K562 (cell line): Measurements from ENCODE around the gene CNNM4. TPM values are rescaled to one million over a fixed set of nuclear protein-coding genes. Genes with fewer than 3 reads are reported as not detected.

Source experiments
- ATAC-seq: fragments of 200-7000 bp; cut with Tn5 transposase; 3 replicates; pipeline ENCODE4 v1.9.1; 2020; ENCODE audit warnings: moderate library complexity
- BruUV-seq: library from RNA; stranded (reverse); fragments of 400-500 nt; replicated peaks from 2 replicates; lab custom pipeline; 2021; lab: Mats Ljungman, UMichigan
- CTCF ChIA-PET: fragments of 300-600 bp; formaldehyde crosslinking; extraction: SDS; loops from one replicate; lab custom pipeline; 2021; ENCODE audit warnings: low intra/inter-chr PET ratio; lab: Yijun Ruan, JAX
- POLR2A ChIA-PET: fragments of 300-600, 350-650 bp; sonication (Branson Sonifier 250); formaldehyde crosslinking; extraction: SDS; loops from one replicate; lab custom pipeline; 2021; ENCODE audit warnings: antibody characterized with exemption, inconsistent platforms; lab: Yijun Ruan, JAX
- DNase-seq, 4 experiments: peaks; one replicate each; pipeline versions ENCODE4 v3.0.0 to v3.0.0-alpha.2; 2011 to 2018; ENCODE audit warnings: low spot score in 3 of 4, mixed read lengths in 3 of 4; ENCODE audit errors: extremely low read depth in 1 of 4
- FAIRE-seq: peaks from 2 replicates; lab custom pipeline; 2011; peaks lifted over from hg19 to GRCh38; lab: Jason Lieb, UNC
- H2AFZ ChIP-seq: 2 replicates; pipeline ENCODE4 v1.6.0; 2011; ENCODE audit warnings: low read depth, low read length, control low read depth, inconsistent platforms
- H3K27ac ChIP-seq: fragments of 200-600 bp; 3 replicates; pipeline ENCODE4 v1.8.0; 2011; ENCODE audit warnings: low read depth, mild to moderate bottlenecking, control low read depth, inconsistent platforms, low read length, moderate library complexity, mixed read lengths; ENCODE audit errors: extremely low read depth
- H3K27me3 ChIP-seq, 2 experiments: fragments of 300-600 bp in 1 of 2; 2 replicates in 1 of 2; 3 replicates in 1 of 2; pipeline versions ENCODE4 v1.6.0 to v1.8.0; 2011; ENCODE audit warnings: inconsistent platforms in 2 of 2, low read length in 2 of 2, mild to moderate bottlenecking in 1 of 2, mixed read lengths in 1 of 2, moderate library complexity in 1 of 2; ENCODE audit not compliant: control insufficient read depth in 2 of 2, insufficient read depth in 2 of 2
- H3K36me3 ChIP-seq: fragments of 300-600 bp; 3 replicates; pipeline ENCODE4 v1.8.0; 2011; ENCODE audit warnings: mild to moderate bottlenecking, low read length, inconsistent platforms; ENCODE audit not compliant: control insufficient read depth, insufficient read depth
- H3K4me1 ChIP-seq, 2 experiments: fragments of 200-600 bp in 1 of 2; replicated peaks in 1 of 2; 2 replicates in 1 of 2; 3 replicates in 1 of 2; pipeline versions ENCODE4 v1.5.1 to v1.8.0; 2011; ENCODE audit warnings: inconsistent platforms in 2 of 2, low read length in 2 of 2, mild to moderate bottlenecking in 1 of 2, mixed read lengths in 1 of 2, moderate library complexity in 1 of 2; ENCODE audit not compliant: control insufficient read depth in 2 of 2, insufficient read depth in 2 of 2
- H3K4me2 ChIP-seq: 2 replicates; pipeline ENCODE4 v1.6.1; 2011; ENCODE audit warnings: low read length, control low read depth, inconsistent platforms, mixed read lengths; ENCODE audit not compliant: insufficient read depth
- H3K4me3 ChIP-seq: fragments of 200-600 bp; sonication (generic), shearing (Covaris generic); 2 replicates; pipeline ENCODE4 v1.5.1; 2016; ENCODE audit warnings: control low read depth, inconsistent platforms
- H3K79me2 ChIP-seq: fragments of 200-600 bp; 3 replicates; pipeline ENCODE4 v1.8.0; 2011; ENCODE audit warnings: low read length, inconsistent platforms; ENCODE audit not compliant: control insufficient read depth, insufficient read depth
- H3K9ac ChIP-seq, 2 experiments: 2 replicates each; pipeline versions ENCODE4 v1.6.0 to v1.6.1; 2011; ENCODE audit warnings: low read depth in 2 of 2, low read length in 2 of 2, control low read depth in 1 of 2, inconsistent platforms in 1 of 2, mild to moderate bottlenecking in 1 of 2, mixed read lengths in 1 of 2; ENCODE audit not compliant: insufficient read depth in 1 of 2
- H3K9me1 ChIP-seq: one replicate; pipeline ENCODE4 v1.6.0; 2011; ENCODE audit warnings: inconsistent platforms, mild to moderate bottlenecking, low read length, moderate library complexity; ENCODE audit not compliant: control insufficient read depth, insufficient read depth
- H3K9me3 ChIP-seq: replicated peaks from 2 replicates; pipeline ENCODE4 v1.5.1; 2011; ENCODE audit warnings: low read depth, low read length, inconsistent platforms; ENCODE audit not compliant: control insufficient read depth, insufficient read depth
- H4K20me1 ChIP-seq: replicated peaks from 2 replicates; pipeline ENCODE4 v1.6.1; 2011; ENCODE audit warnings: low read length, inconsistent platforms, mixed read lengths; ENCODE audit not compliant: control insufficient read depth, insufficient read depth
- ELF2 ChIP-seq: fragments of 250-450 bp; sonication (Bioruptor Pico); IDR thresholded peaks from 2 replicates; pipeline ENCODE4 v1.5.0; 2021; ENCODE audit warnings: mild to moderate bottlenecking
- MAFK ChIP-seq: IDR thresholded peaks from 2 replicates; pipeline ENCODE4 v1.6.1; 2011; ENCODE audit warnings: low read length, improper control_type of control experiment
- MCM2 ChIP-seq: fragments of 450-650 bp; IDR thresholded peaks from 2 replicates; pipeline ENCODE4 v1.6.1; 2017; ENCODE audit warnings: low read depth, mild to moderate bottlenecking
- MEF2D ChIP-seq: conservative IDR thresholded peaks from 2 replicates; pipeline ENCODE4 v1.6.1; 2016; ENCODE audit warnings: low read depth, missing genetic modification characterization, missing compliant biosample characterization
- NR2F6 ChIP-seq: fragments of 450-650 bp; formaldehyde crosslinking; IDR thresholded peaks from 2 replicates; pipeline ENCODE4 v1.4.0; 2020; ENCODE audit warnings: mild to moderate bottlenecking
- PHF8 ChIP-seq: fragments of 200-600 bp; sonication (generic); IDR thresholded peaks from 2 replicates; pipeline ENCODE4 v1.6.1; 2012; ENCODE audit warnings: mixed run types, mild to moderate bottlenecking, inconsistent platforms, low read length, moderate library complexity, borderline replicate concordance
- PURB ChIP-seq: sonication (generic); formaldehyde crosslinking; IDR thresholded peaks from 2 replicates; pipeline ENCODE4 v1.9.0; 2021; ENCODE audit warnings: low read depth, mild to moderate bottlenecking, missing genetic modification reagents
- SAFB2 ChIP-seq: fragments of 200-400 bp; formaldehyde crosslinking; IDR thresholded peaks from 2 replicates; pipeline ENCODE4 v1.6.1; 2018; ENCODE audit warnings: borderline replicate concordance, low read length, low read depth, moderate library complexity; ENCODE audit not compliant: severe bottlenecking
- TCFL5 ChIP-seq: fragments of 250-450 bp; sonication (Bioruptor Pico); conservative IDR thresholded peaks from 2 replicates; pipeline ENCODE4 v1.6.1; 2021; ENCODE audit warnings: mild to moderate bottlenecking, moderate library complexity, matching md5 sums
- ZNF253 ChIP-seq: fragments of 250-450 bp; sonication (Bioruptor Pico); conservative IDR thresholded peaks from 2 replicates; pipeline ENCODE4 v1.6.1; 2021; ENCODE audit warnings: mild to moderate bottlenecking
- ZNF57 ChIP-seq: fragments of 450-650 bp; formaldehyde crosslinking; IDR thresholded peaks from 2 replicates; pipeline ENCODE4 v1.4.0; 2020; ENCODE audit warnings: mild to moderate bottlenecking, moderate library complexity
- WGBS: fragments of 100-300 bp; shearing (Covaris generic); methylation state at CpG from one replicate; pipeline ENCODE4 v1.1.6; 2016; ENCODE audit warnings: low coverage, mixed read lengths; ENCODE audit not compliant: insufficient coverage; ENCODE audit errors: missing lambda C conversion rate; 5-methylcytosine and 5-hydroxymethylcytosine counted together
- in situ Hi-C: fragments of 300-500 bp; cut with MboI; formaldehyde crosslinking; loops from 4 replicates; pipeline ENCODE4 v1.15.0; 2018; ENCODE audit warnings: inconsistent platforms, mixed read lengths
- intact Hi-C: fragments of 100-400 bp; cut with micrococcal nuclease; formaldehyde crosslinking; loops from 2 replicates; pipeline ENCODE4 v1.14.2; 2022
- polyA plus RNA-seq, 8 experiments: library from polyadenylated mRNA; depleted of rRNA in 4 of 8; stranded (reverse) in 5 of 8; unstranded in 3 of 8; fragments of >200 nt; fragmentation: Nextera tagmentation in 2 of 8; fragmentation: Illumina TruSeq in 1 of 8; extraction: Ambion mirVana in 2 of 8; extraction: Trizol in 1 of 8; gene quantifications; 2 replicates each; pipeline versions ENCODE4 v1.2.1 to v1.2.3, GENCODE V29; 2011 to 2014; ENCODE audit warnings: inconsistent platforms in 1 of 8, missing spikeins in 1 of 8
- total RNA-seq, 7 experiments: library from RNA; depleted of rRNA in 6 of 7; stranded (reverse); fragments of >200 nt in 6 of 7; fragmentation: Illumina TruSeq in 2 of 7; extraction: Trizol in 2 of 7; gene quantifications; 2 replicates each; pipeline versions ENCODE4 v1.2.1 to v1.2.3, GENCODE V29; 2011 to 2021; ENCODE audit warnings: low replicate concordance in 1 of 7
- TF ChIP-seq, protein P1 (sequence below): fragments of 250-450 bp; sonication (Bioruptor Pico); IDR thresholded peaks from 2 replicates; pipeline ENCODE4 v1.4.0; 2020; ENCODE audit warnings: mild to moderate bottlenecking, moderate library complexity, borderline replicate concordance
- TF ChIP-seq, protein P2 (sequence below): fragments of 450-650 bp; conservative IDR thresholded peaks from 2 replicates; pipeline ENCODE4 v1.6.1; 2016; ENCODE audit warnings: missing genetic modification characterization, low read depth, mild to moderate bottlenecking, missing compliant biosample characterization, moderate library complexity
- TF ChIP-seq, protein P3 (sequence below): fragments of 250-450 bp; sonication (Bioruptor Pico); IDR thresholded peaks from 2 replicates; pipeline ENCODE4 v1.5.0; 2020; ENCODE audit warnings: mild to moderate bottlenecking

The CNNM4 gene
- total and polyA plus RNA-seq, 9 of the 15 experiments (the other 6 are each of a cell fraction or from before 2014, with no cell fraction given) = 0.96 to 6.3 (median 2.8) TPM

DNA sequence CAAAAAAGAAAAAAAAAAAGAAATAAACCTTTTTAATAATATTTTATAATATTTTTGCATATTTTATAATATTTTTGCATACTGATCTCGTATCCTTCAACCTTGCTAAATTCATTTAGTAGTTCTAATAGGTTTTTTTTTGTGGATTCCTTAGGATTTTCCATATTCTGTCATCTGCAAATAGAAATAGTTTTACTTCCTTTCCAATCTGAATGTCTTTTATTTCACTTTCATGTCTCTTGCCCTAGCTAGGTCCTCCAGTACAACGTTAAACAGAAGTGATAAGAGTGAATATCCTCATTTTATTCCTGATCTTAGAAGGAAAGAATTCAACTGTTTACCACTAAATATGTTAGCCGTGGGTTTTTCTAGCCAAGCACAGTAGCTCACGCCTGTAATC, 34.6 kb upstream of the CNNM4 start:
- no peak for FAIRE-seq
- no peak overlapping the region for H3K9ac ChIP-seq
- no peak for DNase-seq
- H3K36me3 ChIP-seq = peaks cover 26% of the 10 kb centered on the region; the same call in 2 of the 3 replicates
- no peak overlapping the region for H3K27ac ChIP-seq
- no peaks in the 10 kb centered on the region for H3K9me3 ChIP-seq
- H4K20me1 ChIP-seq = no peaks in the 10 kb centered on the region
- no peak overlapping the region for H3K4me2 ChIP-seq
- H2AFZ ChIP-seq = no peak overlapping the region
- no peak overlapping the region for H3K4me3 ChIP-seq
- intact Hi-C loops (no loop called here), in situ Hi-C loops (no loop called here)
- no TSS peak for BruUV-seq
- H3K9me1 ChIP-seq = no peaks in the 10 kb centered on the region
- ChIA-PET CTCF (no interaction called here), POLR2A (interaction anchor here (0.8 kb wide), 1 partner anchor 21 kb away, joined by 3 read pairs; no protein-coding TSS in a partner anchor)
- no peaks in the 10 kb centered on the region for H3K27me3 ChIP-seq
- ATAC-seq = no peak
- H3K79me2 ChIP-seq = no peaks in the 10 kb centered on the region
- H3K4me1 ChIP-seq = no peaks in the 10 kb centered on the region
- TF ChIP-seq MEF2D (no peak), PURB (CRISPR knock-in tag) (no peak), SAFB2 (no peak), ZNF57 (CRISPR knock-in tag) (no peak), MAFK (no peak), ELF2 (CRISPR knock-in tag) (no peak), NR2F6 (CRISPR knock-in tag) (no peak), TCFL5 (CRISPR knock-in tag) (no peak), PHF8 (no peak), MCM2 (no peak), ZNF253 (CRISPR knock-in tag) (no peak)
- TF ChIP-seq, protein P1, sequence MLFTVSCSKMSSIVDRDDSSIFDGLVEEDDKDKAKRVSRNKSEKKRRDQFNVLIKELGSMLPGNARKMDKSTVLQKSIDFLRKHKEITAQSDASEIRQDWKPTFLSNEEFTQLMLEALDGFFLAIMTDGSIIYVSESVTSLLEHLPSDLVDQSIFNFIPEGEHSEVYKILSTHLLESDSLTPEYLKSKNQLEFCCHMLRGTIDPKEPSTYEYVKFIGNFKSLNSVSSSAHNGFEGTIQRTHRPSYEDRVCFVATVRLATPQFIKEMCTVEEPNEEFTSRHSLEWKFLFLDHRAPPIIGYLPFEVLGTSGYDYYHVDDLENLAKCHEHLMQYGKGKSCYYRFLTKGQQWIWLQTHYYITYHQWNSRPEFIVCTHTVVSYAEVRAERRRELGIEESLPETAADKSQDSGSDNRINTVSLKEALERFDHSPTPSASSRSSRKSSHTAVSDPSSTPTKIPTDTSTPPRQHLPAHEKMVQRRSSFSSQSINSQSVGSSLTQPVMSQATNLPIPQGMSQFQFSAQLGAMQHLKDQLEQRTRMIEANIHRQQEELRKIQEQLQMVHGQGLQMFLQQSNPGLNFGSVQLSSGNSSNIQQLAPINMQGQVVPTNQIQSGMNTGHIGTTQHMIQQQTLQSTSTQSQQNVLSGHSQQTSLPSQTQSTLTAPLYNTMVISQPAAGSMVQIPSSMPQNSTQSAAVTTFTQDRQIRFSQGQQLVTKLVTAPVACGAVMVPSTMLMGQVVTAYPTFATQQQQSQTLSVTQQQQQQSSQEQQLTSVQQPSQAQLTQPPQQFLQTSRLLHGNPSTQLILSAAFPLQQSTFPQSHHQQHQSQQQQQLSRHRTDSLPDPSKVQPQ (CRISPR knock-in tag) = no peak
- TF ChIP-seq, protein P2, sequence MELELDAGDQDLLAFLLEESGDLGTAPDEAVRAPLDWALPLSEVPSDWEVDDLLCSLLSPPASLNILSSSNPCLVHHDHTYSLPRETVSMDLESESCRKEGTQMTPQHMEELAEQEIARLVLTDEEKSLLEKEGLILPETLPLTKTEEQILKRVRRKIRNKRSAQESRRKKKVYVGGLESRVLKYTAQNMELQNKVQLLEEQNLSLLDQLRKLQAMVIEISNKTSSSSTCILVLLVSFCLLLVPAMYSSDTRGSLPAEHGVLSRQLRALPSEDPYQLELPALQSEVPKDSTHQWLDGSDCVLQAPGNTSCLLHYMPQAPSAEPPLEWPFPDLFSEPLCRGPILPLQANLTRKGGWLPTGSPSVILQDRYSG (tag) = no peak
- TF ChIP-seq, protein P3, sequence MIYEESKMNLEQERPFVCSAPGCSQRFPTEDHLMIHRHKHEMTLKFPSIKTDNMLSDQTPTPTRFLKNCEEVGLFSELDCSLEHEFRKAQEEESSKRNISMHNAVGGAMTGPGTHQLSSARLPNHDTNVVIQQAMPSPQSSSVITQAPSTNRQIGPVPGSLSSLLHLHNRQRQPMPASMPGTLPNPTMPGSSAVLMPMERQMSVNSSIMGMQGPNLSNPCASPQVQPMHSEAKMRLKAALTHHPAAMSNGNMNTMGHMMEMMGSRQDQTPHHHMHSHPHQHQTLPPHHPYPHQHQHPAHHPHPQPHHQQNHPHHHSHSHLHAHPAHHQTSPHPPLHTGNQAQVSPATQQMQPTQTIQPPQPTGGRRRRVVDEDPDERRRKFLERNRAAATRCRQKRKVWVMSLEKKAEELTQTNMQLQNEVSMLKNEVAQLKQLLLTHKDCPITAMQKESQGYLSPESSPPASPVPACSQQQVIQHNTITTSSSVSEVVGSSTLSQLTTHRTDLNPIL (CRISPR knock-in tag) = no peak
- WGBS = 82% methylated on average over 4 of the region's 4 CpGs
